ENCODE data around the gene AQP2.
A peak's percentile ranks its signal among the peaks of the same experiment; 100 is the strongest.

The AQP2 gene

DNA sequence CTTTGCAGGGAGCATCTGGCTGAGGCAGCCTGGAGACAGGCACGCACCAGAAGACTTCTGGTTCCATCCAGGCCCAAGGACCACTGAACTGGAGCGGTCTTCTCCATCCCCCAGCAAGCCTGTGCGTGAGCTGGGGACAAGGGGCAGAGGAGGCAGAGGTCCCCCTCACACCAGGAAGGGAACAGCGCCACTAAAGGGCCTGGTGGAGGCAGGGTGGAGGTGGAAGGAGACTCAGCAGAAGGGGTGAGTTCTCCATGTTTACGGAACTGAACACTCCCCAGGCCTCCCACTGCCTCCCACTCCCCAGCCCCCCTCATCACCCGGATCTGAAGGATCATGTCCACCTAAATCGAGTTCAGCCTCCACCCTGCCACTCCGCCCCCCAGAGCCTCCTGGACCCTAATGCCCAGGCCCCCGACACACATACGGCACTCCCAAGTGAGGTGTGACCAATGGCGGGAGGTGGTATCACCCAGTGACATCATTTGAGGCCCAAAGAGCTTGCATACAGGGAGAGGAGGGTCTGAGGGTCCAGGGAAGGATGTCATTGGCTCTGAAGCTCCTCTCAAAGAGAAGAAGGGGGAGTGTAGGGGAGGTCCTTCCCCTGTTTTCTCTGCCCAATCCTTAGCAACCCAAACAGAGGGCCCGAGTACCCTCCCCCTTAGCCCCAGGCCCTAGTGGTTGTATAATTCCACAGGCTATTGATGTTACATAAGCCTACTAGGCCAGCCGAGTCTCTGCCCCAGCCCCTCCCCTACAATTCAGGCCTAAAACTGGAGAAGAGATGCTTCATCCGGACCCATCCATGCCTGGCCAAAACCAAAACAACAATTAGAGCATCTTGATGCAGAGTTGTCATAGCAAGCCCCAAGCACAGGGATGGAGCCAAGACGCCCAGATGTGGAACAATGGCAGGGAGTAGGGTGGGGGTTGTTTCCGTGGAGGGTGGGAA is 47.9 kb upstream of the AQP2 start:
- H3F3A ChIP-seq (ENCODE audit: control insufficient read depth, insufficient read depth) = no peaks in the 10 kb centered on the region
- no peak for TF ChIP-seq EZH2phosphoT487 (IDR thresholded peaks at IDR 0.05; ENCODE audit: borderline replicate concordance, low read length)
- TF ChIP-seq, protein P1, sequence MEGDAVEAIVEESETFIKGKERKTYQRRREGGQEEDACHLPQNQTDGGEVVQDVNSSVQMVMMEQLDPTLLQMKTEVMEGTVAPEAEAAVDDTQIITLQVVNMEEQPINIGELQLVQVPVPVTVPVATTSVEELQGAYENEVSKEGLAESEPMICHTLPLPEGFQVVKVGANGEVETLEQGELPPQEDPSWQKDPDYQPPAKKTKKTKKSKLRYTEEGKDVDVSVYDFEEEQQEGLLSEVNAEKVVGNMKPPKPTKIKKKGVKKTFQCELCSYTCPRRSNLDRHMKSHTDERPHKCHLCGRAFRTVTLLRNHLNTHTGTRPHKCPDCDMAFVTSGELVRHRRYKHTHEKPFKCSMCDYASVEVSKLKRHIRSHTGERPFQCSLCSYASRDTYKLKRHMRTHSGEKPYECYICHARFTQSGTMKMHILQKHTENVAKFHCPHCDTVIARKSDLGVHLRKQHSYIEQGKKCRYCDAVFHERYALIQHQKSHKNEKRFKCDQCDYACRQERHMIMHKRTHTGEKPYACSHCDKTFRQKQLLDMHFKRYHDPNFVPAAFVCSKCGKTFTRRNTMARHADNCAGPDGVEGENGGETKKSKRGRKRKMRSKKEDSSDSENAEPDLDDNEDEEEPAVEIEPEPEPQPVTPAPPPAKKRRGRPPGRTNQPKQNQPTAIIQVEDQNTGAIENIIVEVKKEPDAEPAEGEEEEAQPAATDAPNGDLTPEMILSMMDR (IDR thresholded peaks at IDR 0.05; ENCODE audit: low read depth, low read length, poor library complexity, severe bottlenecking) = no peak
- no peaks in the 10 kb centered on the region for H4K20me1 ChIP-seq (ENCODE audit: control insufficient read depth, insufficient read depth, low read depth, low read length)
- H3K9me2 ChIP-seq (replicated peaks; ENCODE audit: control insufficient read depth, low read length) = no peaks in the 10 kb centered on the region
- H3K79me2 ChIP-seq (ENCODE audit: control insufficient read depth, low read length) = no peaks in the 10 kb centered on the region
- H3K4me1 ChIP-seq (ENCODE audit: control insufficient read depth, low read length) = peaks cover 9% of the 10 kb centered on the region; the same call in 1 of the 2 replicates
- no peaks in the 10 kb centered on the region for H3K9me3 ChIP-seq (ENCODE audit: control insufficient read depth, insufficient read depth, low read length)
- H3K4me3 ChIP-seq (ENCODE audit: low read length) = no peak overlapping the region
- no peak overlapping the region for H3K27ac ChIP-seq (ENCODE audit: low read depth, low read length)
- no peak overlapping the region for H3K4me2 ChIP-seq (ENCODE audit: low read length)
- peaks cover 24% of the 10 kb centered on the region; the same call in 1 of the 2 replicates for H3K27me3 ChIP-seq (ENCODE audit: control insufficient read depth, low read length)
- H3K36me3 ChIP-seq (ENCODE audit: control insufficient read depth, low read length) = no peaks in the 10 kb centered on the region

DNA sequence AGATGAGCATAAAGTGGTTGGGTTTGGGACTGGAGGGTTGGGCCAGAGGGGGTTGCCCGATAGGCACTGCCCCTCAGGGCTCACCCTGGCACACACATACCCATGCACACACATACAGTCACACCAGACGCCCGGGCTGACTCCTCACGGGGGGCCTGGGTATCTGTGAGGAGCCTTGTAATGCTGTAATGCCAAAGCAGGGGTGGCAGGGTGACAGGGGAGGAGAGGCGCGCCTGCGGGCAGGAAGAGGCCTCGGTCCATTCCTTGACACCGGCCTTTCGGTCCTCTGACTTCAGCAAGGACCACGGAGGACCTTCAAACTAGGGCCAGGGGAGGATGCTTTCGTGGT is 47.2 kb upstream of the AQP2 start:
- no peak overlapping the region for H3K27ac ChIP-seq (ENCODE audit: low read depth, low read length)
- peaks cover 19% of the 10 kb centered on the region; the same call in 1 of the 2 replicates for H3K27me3 ChIP-seq (ENCODE audit: control insufficient read depth, low read length)
- peaks cover 9% of the 10 kb centered on the region; the same call in 1 of the 2 replicates for H3K4me1 ChIP-seq (ENCODE audit: control insufficient read depth, low read length)
- no peaks in the 10 kb centered on the region for H3K79me2 ChIP-seq (ENCODE audit: control insufficient read depth, low read length)
- TF ChIP-seq EZH2phosphoT487 (IDR thresholded peaks at IDR 0.05; ENCODE audit: borderline replicate concordance, low read length) = no peak
- TF ChIP-seq, protein P1 (IDR thresholded peaks at IDR 0.05; ENCODE audit: low read depth, low read length, poor library complexity, severe bottlenecking) = no peak
- H4K20me1 ChIP-seq (ENCODE audit: control insufficient read depth, insufficient read depth, low read depth, low read length) = no peaks in the 10 kb centered on the region
- H3K4me2 ChIP-seq (ENCODE audit: low read length) = peak overlapping the region; percentile 19; the same call in 1 of the 2 replicates
- no peak overlapping the region for H3K4me3 ChIP-seq (ENCODE audit: low read length)
- no peaks in the 10 kb centered on the region for H3K9me3 ChIP-seq (ENCODE audit: control insufficient read depth, insufficient read depth, low read length)
- H3F3A ChIP-seq (ENCODE audit: control insufficient read depth, insufficient read depth) = no peaks in the 10 kb centered on the region
- no peaks in the 10 kb centered on the region for H3K9me2 ChIP-seq (replicated peaks; ENCODE audit: control insufficient read depth, low read length)
- no peaks in the 10 kb centered on the region for H3K36me3 ChIP-seq (ENCODE audit: control insufficient read depth, low read length)

DNA sequence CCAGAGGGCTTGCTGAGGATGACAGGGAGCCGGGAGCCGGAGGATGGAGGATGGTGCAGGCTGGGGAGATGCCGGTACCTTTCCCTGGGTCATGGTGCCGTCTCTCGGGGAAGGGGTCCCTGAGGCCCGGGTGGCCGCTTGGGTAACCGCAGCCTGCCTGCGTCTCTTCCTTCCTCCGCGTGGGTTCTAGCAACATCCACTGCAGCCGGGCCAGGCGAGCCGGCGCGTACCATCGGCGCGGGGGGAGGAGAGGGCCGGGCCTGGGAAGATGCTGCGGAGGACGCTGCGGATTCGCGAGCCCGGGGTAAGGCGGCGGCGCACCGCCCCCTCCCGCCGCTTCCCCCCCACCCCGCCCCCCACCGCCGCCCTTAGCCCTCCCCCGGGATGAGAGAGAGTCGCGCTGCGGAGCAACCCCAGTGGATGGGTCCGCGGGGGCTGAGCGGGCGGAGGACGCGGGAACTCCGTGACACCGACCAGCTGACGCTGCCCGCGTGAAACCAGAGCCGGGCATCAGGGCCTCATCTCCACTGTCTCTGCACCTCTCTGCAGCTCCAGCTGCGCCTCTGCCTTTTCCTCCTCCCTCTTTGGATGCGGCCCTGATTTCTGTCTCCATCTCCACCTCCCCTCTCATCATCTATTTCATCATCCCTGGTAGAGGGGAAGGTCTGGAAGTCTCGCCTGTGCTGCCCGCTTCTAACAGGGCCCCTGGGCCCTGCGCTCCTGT is 46.7 kb upstream of the AQP2 start, which contains the start of gene FAIM2:
Gene FAIM2, minus strand, starts transcription at position 201 of the 724 bp plus-strand sequence. Its CDS starts 108 bp downstream, at position 93.
- peaks cover 19% of the 10 kb centered on the region; the same call in 1 of the 2 replicates for H3K27me3 ChIP-seq (ENCODE audit: control insufficient read depth, low read length)
- H3F3A ChIP-seq (ENCODE audit: control insufficient read depth, insufficient read depth) = no peaks in the 10 kb centered on the region
- H3K4me3 ChIP-seq (ENCODE audit: low read length) = peak within 1 kb of the TSS; percentile 50
- H3K9me3 ChIP-seq (ENCODE audit: control insufficient read depth, insufficient read depth, low read length) = no peaks in the 10 kb centered on the region
- H3K9me2 ChIP-seq (replicated peaks; ENCODE audit: control insufficient read depth, low read length) = no peaks in the 10 kb centered on the region
- peak within 1 kb of the TSS; percentile 57 for H3K4me2 ChIP-seq (ENCODE audit: low read length)
- H3K36me3 ChIP-seq (ENCODE audit: control insufficient read depth, low read length) = no peaks in the 10 kb centered on the region
- no peak for TF ChIP-seq EZH2phosphoT487 (IDR thresholded peaks at IDR 0.05; ENCODE audit: borderline replicate concordance, low read length)
- TF ChIP-seq, protein P1 (IDR thresholded peaks at IDR 0.05; ENCODE audit: low read depth, low read length, poor library complexity, severe bottlenecking) = no peak
- no peak within 1 kb of the TSS for H3K27ac ChIP-seq (ENCODE audit: low read depth, low read length)
- no peaks in the 10 kb centered on the region for H4K20me1 ChIP-seq (ENCODE audit: control insufficient read depth, insufficient read depth, low read depth, low read length)
- no peaks in the 10 kb centered on the region for H3K79me2 ChIP-seq (ENCODE audit: control insufficient read depth, low read length)
- H3K4me1 ChIP-seq (ENCODE audit: control insufficient read depth, low read length) = peaks cover 9% of the 10 kb centered on the region; the same call in 1 of the 2 replicates
